Caco-2 (cell line): ENCODE data around the gene OLFML3. TPM values are rescaled to one million over a fixed set of nuclear protein-coding genes. Genes with fewer than 3 reads are reported as not detected.

Experiments
- BruUV-seq: library from RNA; stranded (reverse); fragments of 400-500 nt; replicated peaks from 2 replicates; lab custom pipeline; 2021; lab: Mats Ljungman, UMichigan
- CTCF ChIA-PET: fragments of 300-600 bp; sonication (Branson Sonifier 250); formaldehyde crosslinking; loops from one replicate; lab custom pipeline; 2022; ENCODE audit warnings: antibody characterized with exemption; lab: Charles Lee
- POLR2A ChIA-PET: fragments of 300-600 bp; sonication (Branson Sonifier 250); formaldehyde crosslinking; loops from one replicate; lab custom pipeline; 2022; ENCODE audit warnings: antibody characterized with exemption; lab: Charles Lee
- DNase-seq, 2 experiments: peaks; one replicate each; pipeline versions ENCODE4 v3.0.0 to v3.0.0-alpha.2; 2020 to 2022
- H3K27me3 ChIP-seq: replicated peaks from 2 replicates; pipeline ENCODE4 v1.6.0; 2011; ENCODE audit warnings: low read length; ENCODE audit not compliant: control insufficient read depth, insufficient read depth
- H3K36me3 ChIP-seq: 2 replicates; pipeline ENCODE4 v1.5.1; 2011; ENCODE audit warnings: low read length; ENCODE audit not compliant: control insufficient read depth, insufficient read depth
- H3K4me1 ChIP-seq: fragments of 250-450 bp; sonication (Bioruptor Pico); 2 replicates; pipeline ENCODE4 v1.5.1; 2020; ENCODE audit warnings: mild to moderate bottlenecking
- H3K4me3 ChIP-seq: 2 replicates; pipeline ENCODE4 v1.5.1; 2011; ENCODE audit warnings: low read depth, mild to moderate bottlenecking, control low read depth, low read length
- H3K9me3 ChIP-seq: fragments of 250-450 bp; sonication (Bioruptor Pico); 2 replicates; pipeline ENCODE4 v1.5.1; 2020; ENCODE audit warnings: mild to moderate bottlenecking, moderate library complexity
- H3K27ac Mint-ChIP-seq: one replicate; pipeline ENCODE4 v1.8.0; 2022; ENCODE audit warnings: mixed read lengths; ENCODE audit not compliant: unreplicated experiment
- H3K27me3 Mint-ChIP-seq: one replicate; pipeline ENCODE4 v1.8.0; 2022; ENCODE audit warnings: mixed read lengths; ENCODE audit not compliant: insufficient read depth, unreplicated experiment
- H3K36me3 Mint-ChIP-seq: one replicate; pipeline ENCODE4 v1.8.0; 2022; ENCODE audit warnings: mild to moderate bottlenecking, mixed read lengths; ENCODE audit not compliant: insufficient read depth, unreplicated experiment
- H3K4me1 Mint-ChIP-seq: one replicate; pipeline ENCODE4 v1.8.0; 2022; ENCODE audit warnings: low read depth, mixed read lengths; ENCODE audit not compliant: unreplicated experiment
- H3K4me3 Mint-ChIP-seq: one replicate; pipeline ENCODE4 v1.8.0; 2022; ENCODE audit warnings: mild to moderate bottlenecking, moderate library complexity, mixed read lengths; ENCODE audit not compliant: unreplicated experiment
- H3K9me3 Mint-ChIP-seq: one replicate; pipeline ENCODE4 v1.8.0; 2022; ENCODE audit warnings: mixed read lengths; ENCODE audit not compliant: unreplicated experiment
- CTCF ChIP-seq, 2 experiments: fragments of 200-600 bp in 1 of 2; IDR thresholded peaks; 1 replicate in 1 of 2; 2 replicates in 1 of 2; pipeline versions ENCODE4 v1.5.1 to v1.8.0; 2011 to 2022; ENCODE audit warnings: antibody characterized with exemption in 1 of 2, control low read depth in 1 of 2, inconsistent platforms in 1 of 2, low read depth in 1 of 2, low read length in 1 of 2, mild to moderate bottlenecking in 1 of 2, moderate library complexity in 1 of 2; ENCODE audit not compliant: insufficient read depth in 1 of 2, severe bottlenecking in 1 of 2, unreplicated experiment in 1 of 2
- intact Hi-C: fragments of 100-400 bp; cut with micrococcal nuclease; formaldehyde crosslinking; loops from one replicate; pipeline ENCODE4 v1.10.0; 2022; ENCODE audit not compliant: unreplicated experiment
- total RNA-seq: library from RNA; stranded (reverse); gene quantifications from 2 replicates; pipeline ENCODE4 v1.2.3, GENCODE V29; 2022

The OLFML3 gene
- total RNA-seq, 1 experiment from 2014 or later = 36.5 TPM

GRCh38 chr1:113941245-113941559 lies 38.1 kb upstream of the OLFML3 start:
- Mint-ChIP-seq H3K27me3 (no peaks in the 10 kb centered on the region), H3K27ac (no peak overlapping the region), H3K4me1 (peaks cover 11% of the 10 kb centered on the region), H3K4me3 (no peak overlapping the region), H3K9me3 (no peaks in the 10 kb centered on the region), H3K36me3 (peaks cover 32% of the 10 kb centered on the region)
- H3K36me3 ChIP-seq = no peaks in the 10 kb centered on the region; the same call in 1 of the 2 replicates
- BruUV-seq = no TSS peak
- no peak for TF ChIP-seq CTCF (IDR thresholded peaks at IDR 0.05; ENCODE audit: insufficient read depth in 1 of 2, low read depth in 1 of 2, low read length in 1 of 2, severe bottlenecking in 1 of 2, unreplicated experiment in 1 of 2)
- intact Hi-C loops = no loop called here
- H3K4me3 ChIP-seq = no peak overlapping the region
- no peak for DNase-seq
- H3K9me3 ChIP-seq = no peaks in the 10 kb centered on the region
- POLR2A ChIA-PET = no interaction called here
- H3K4me1 ChIP-seq = peaks cover 12% of the 10 kb centered on the region; the same call in 1 of the 2 replicates
- CTCF ChIA-PET = no interaction called here
- no peaks in the 10 kb centered on the region for H3K27me3 ChIP-seq

- H3K27me3 Mint-ChIP-seq = no peaks in the 10 kb centered on the region
- Histone ChIP-seq H3K9me3 (no peaks in the 10 kb centered on the region), H3K4me1 (peaks cover 23% of the 10 kb centered on the region), H3K36me3 (no peaks in the 10 kb centered on the region; the same call in 1 of the 2 replicates), H3K4me3 (no peak overlapping the region), H3K27me3 (no peaks in the 10 kb centered on the region)
- intact Hi-C loops = no loop called here
- no peak overlapping the region for H3K27ac Mint-ChIP-seq
- POLR2A ChIA-PET = no interaction called here
- no peaks in the 10 kb centered on the region for H3K9me3 Mint-ChIP-seq
- BruUV-seq = no TSS peak
- DNase-seq = no peak
- TF ChIP-seq CTCF (IDR thresholded peaks at IDR 0.05; ENCODE audit: insufficient read depth in 1 of 2, low read depth in 1 of 2, low read length in 1 of 2, severe bottlenecking in 1 of 2, unreplicated experiment in 1 of 2) = no peak
- H3K4me1 Mint-ChIP-seq = peaks cover 15% of the 10 kb centered on the region
- H3K4me3 Mint-ChIP-seq = no peak overlapping the region
- H3K36me3 Mint-ChIP-seq = peaks cover 33% of the 10 kb centered on the region
- CTCF ChIA-PET = no interaction called here
These were observed 36.7 kb upstream of the OLFML3 start for GRCh38 chr1:113942527-113942926.

GRCh38 chr1:113943028-113943811 lies 36.1 kb upstream of the OLFML3 start:
- peaks cover 30% of the 10 kb centered on the region for H3K4me1 ChIP-seq
- BruUV-seq = no TSS peak
- TF ChIP-seq CTCF (IDR thresholded peaks at IDR 0.05; ENCODE audit: insufficient read depth in 1 of 2, low read depth in 1 of 2, low read length in 1 of 2, severe bottlenecking in 1 of 2, unreplicated experiment in 1 of 2) = no peak
- intact Hi-C loops = no loop called here
- H3K36me3 Mint-ChIP-seq = peaks cover 33% of the 10 kb centered on the region
- H3K27ac Mint-ChIP-seq = no peak overlapping the region
- peaks cover 17% of the 10 kb centered on the region for H3K4me1 Mint-ChIP-seq
- no peaks in the 10 kb centered on the region for H3K9me3 Mint-ChIP-seq
- H3K27me3 ChIP-seq = no peaks in the 10 kb centered on the region
- no peaks in the 10 kb centered on the region for H3K27me3 Mint-ChIP-seq
- ChIA-PET CTCF (no interaction called here), POLR2A (no interaction called here)
- no peak overlapping the region for H3K4me3 ChIP-seq
- no peaks in the 10 kb centered on the region for H3K9me3 ChIP-seq
- H3K4me3 Mint-ChIP-seq = no peak overlapping the region
- no peak for DNase-seq
- H3K36me3 ChIP-seq = no peaks in the 10 kb centered on the region; the same call in 1 of the 2 replicates
